ENCODE data around the gene BAD.

The BAD gene

GRCh38 chr11:64303109-64304031, 18.9 kb upstream of the BAD start:
- no peak for TF ChIP-seq CTCF (conservative IDR thresholded peaks at IDR 0.05; ENCODE audit: low read depth)
- POLR2A ChIA-PET (ENCODE audit: low non-redundant PET), result interaction anchor here (0.6 kb wide), 1 partner anchor 58 kb away, joined by 6 read pairs; no protein-coding TSS in a partner anchor
- peak overlapping the region; percentile 100 for H3K27ac ChIP-seq
- CTCF ChIA-PET, result interaction anchor here (0.5 to 3.0 kb wide), 8 partner anchors 8 to 247 kb away, joined by 3 to 30 read pairs (median 4); partner anchors contain the start of genes PLCB3 and STIP1
- no peak for DNase-seq (ENCODE audit: low spot score)

- no peak for TF ChIP-seq CTCF (conservative IDR thresholded peaks at IDR 0.05; ENCODE audit: low read depth)
- ChIA-PET POLR2A (ENCODE audit: low non-redundant PET) (interaction anchor here (1.0 kb wide), 1 partner anchor 94 kb away, joined by 3 read pairs; the partner anchor contains the start of gene FERMT3), CTCF (interaction anchor here (0.5 to 3.0 kb wide), 21 partner anchors 11 to 197 kb away, joined by 3 to 30 read pairs (median 5); partner anchors contain the start of genes BAD, FERMT3, NUDT22 and PLCB3)
- peak within 1 kb of the TSS; percentile 100 for H3K27ac ChIP-seq
- no peak for DNase-seq (ENCODE audit: low spot score)
These were observed 15.6 kb upstream of the BAD start, which contains the start of gene CATSPERZ for GRCh38 chr11:64299847-64300648. TSS of gene CATSPERZ (plus strand) at chr11:64300358. CDS start at chr11:64300411, 53 bp downstream.

GRCh38 chr11:64298966-64299846, 14.7 kb upstream of the BAD start:
- no peak for DNase-seq (ENCODE audit: low spot score)
- H3K27ac ChIP-seq, result peak overlapping the region; percentile 42
- POLR2A ChIA-PET (ENCODE audit: low non-redundant PET), result no interaction called here
- no peak for TF ChIP-seq CTCF (conservative IDR thresholded peaks at IDR 0.05; ENCODE audit: low read depth)
- CTCF ChIA-PET, result interaction anchor here (0.7 kb wide), 1 partner anchor 34 kb away, joined by 5 read pairs; no protein-coding TSS in a partner anchor

GRCh38 chr11:64297699-64298358, 13.4 kb upstream of the BAD start:
- no peak for TF ChIP-seq CTCF (conservative IDR thresholded peaks at IDR 0.05; ENCODE audit: low read depth)
- ChIA-PET CTCF (no interaction called here), POLR2A (ENCODE audit: low non-redundant PET) (no interaction called here)
- H3K27ac ChIP-seq, result peak overlapping the region; percentile 42; the same call in 1 of the 2 replicates
- no peak for DNase-seq (ENCODE audit: low spot score)

GRCh38 chr11:64296830-64297698, 12.6 kb upstream of the BAD start:
- TF ChIP-seq CTCF (conservative IDR thresholded peaks at IDR 0.05; ENCODE audit: low read depth), result no peak
- ChIA-PET CTCF (interaction anchor here (0.6 to 0.9 kb wide), 2 partner anchors 12 to 34 kb away, joined by 6 read pairs; no protein-coding TSS in a partner anchor), POLR2A (ENCODE audit: low non-redundant PET) (no interaction called here)
- H3K27ac ChIP-seq, result peak overlapping the region; percentile 64
- DNase-seq (ENCODE audit: low spot score), result no peak

All from RWPE1 (cell line).